OCI-LY3 (cell line): ENCODE results near the gene ICOS.

Experiments
- H2AFZ ChIP-seq: fragments of 200-600, 300-600 bp; shearing (Covaris generic); 2 replicates; pipeline ENCODE4 v1.6.0; 2014; ENCODE audit warnings: antibody characterized with exemption, low read depth, low read length
- H3K27ac ChIP-seq: fragments of 200-600, 300-600 bp; sonication (generic); 2 replicates; pipeline ENCODE4 v1.5.1; 2014; ENCODE audit warnings: mild to moderate bottlenecking, low read length, moderate library complexity, mixed read lengths
- H3K27me3 ChIP-seq: fragments of 200-600, 300-600 bp; sonication (generic); 2 replicates; pipeline ENCODE4 v1.6.1; 2014; ENCODE audit warnings: low read depth, low read length, mixed read lengths
- H3K36me3 ChIP-seq: fragments of 200-600, 300-600 bp; sonication (generic); replicated peaks from 2 replicates; pipeline ENCODE3; 2014; ENCODE audit warnings: low read depth, low read length, mixed read lengths
- H3K4me1 ChIP-seq: fragments of 300-600, 200-600 bp; sonication (generic); 2 replicates; pipeline ENCODE4 v1.6.1; 2014; ENCODE audit warnings: low read length, mixed read lengths
- H3K4me2 ChIP-seq: fragments of 200-600, 300-600 bp; sonication (generic); 2 replicates; pipeline ENCODE4 v1.6.1; 2014; ENCODE audit warnings: low read length, mixed read lengths
- H3K4me3 ChIP-seq: fragments of 300-600, 200-600 bp; sonication (generic); 2 replicates; pipeline ENCODE4 v1.5.1; 2014; ENCODE audit warnings: antibody characterized with exemption, mild to moderate bottlenecking, low read length, moderate library complexity
- H3K79me2 ChIP-seq: fragments of 300-600, 200-600 bp; shearing (Covaris generic); 2 replicates; pipeline ENCODE4 v1.6.1; 2014; ENCODE audit warnings: mild to moderate bottlenecking, low read length, mixed read lengths
- H3K9ac ChIP-seq: fragments of 300-600, 200-600 bp; shearing (Covaris generic); 2 replicates; pipeline ENCODE4 v1.6.0; 2014; ENCODE audit warnings: mild to moderate bottlenecking, low read length, moderate library complexity
- H3K9me3 ChIP-seq: fragments of 200-600, 300-600 bp; shearing (Covaris generic); 2 replicates; pipeline ENCODE4 v1.6.1; 2014; ENCODE audit warnings: low read length, mixed read lengths; ENCODE audit not compliant: insufficient read depth
- H4K20me1 ChIP-seq: fragments of 200-600, 300-600 bp; sonication (generic); 2 replicates; pipeline ENCODE4 v1.6.1; 2016; ENCODE audit warnings: low read length, mixed read lengths; ENCODE audit not compliant: insufficient read depth
- CTCF ChIP-seq: fragments of 200-600, 300-600 bp; sonication (generic); IDR thresholded peaks from 2 replicates; pipeline ENCODE4 v1.5.1; 2014; ENCODE audit warnings: antibody characterized with exemption, low read length, low read depth
- EZH2phosphoT487 ChIP-seq: fragments of 200-600 bp; shearing (Covaris generic); IDR thresholded peaks from 2 replicates; pipeline ENCODE4 v1.6.1; 2018; ENCODE audit warnings: antibody characterized with exemption, mixed run types, low read depth

ICOS gene

DNA sequence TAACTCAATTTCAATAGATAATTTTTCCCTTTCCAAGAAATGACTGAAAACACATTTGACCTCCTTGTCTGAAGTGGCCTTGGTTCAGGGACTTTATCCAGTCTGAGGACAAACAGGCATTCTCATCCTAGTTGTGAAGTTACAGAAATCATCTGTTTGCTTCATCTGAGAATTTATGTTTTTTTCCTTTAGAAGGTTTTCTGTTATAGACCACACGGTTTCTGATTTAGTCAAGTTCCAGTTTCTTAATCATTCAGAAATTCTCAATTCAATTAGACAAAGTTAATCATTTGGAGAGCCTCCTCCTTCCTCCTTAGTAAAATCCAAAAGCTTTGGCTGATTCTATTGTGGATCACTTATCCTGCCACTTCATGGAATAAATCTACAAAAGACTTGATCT is 60.9 kb downstream of the ICOS start:
- Histone ChIP-seq H3K4me3 (peak overlapping the region; percentile 25), H3K27me3 (no peaks in the 10 kb centered on the region), H3K4me2 (peak overlapping the region; percentile 49), H3K9me3 (peaks cover 11% of the 10 kb centered on the region; the same call in 1 of the 2 replicates), H4K20me1 (no peaks in the 10 kb centered on the region), H3K79me2 (no peaks in the 10 kb centered on the region), H2AFZ (no peak overlapping the region), H3K27ac (peak overlapping the region; percentile 89), H3K4me1 (peaks cover 74% of the 10 kb centered on the region), H3K9ac (peak overlapping the region; percentile 74), H3K36me3 (peaks cover 11% of the 10 kb centered on the region)
- TF ChIP-seq EZH2phosphoT487 (no peak), CTCF (no peak)

DNA sequence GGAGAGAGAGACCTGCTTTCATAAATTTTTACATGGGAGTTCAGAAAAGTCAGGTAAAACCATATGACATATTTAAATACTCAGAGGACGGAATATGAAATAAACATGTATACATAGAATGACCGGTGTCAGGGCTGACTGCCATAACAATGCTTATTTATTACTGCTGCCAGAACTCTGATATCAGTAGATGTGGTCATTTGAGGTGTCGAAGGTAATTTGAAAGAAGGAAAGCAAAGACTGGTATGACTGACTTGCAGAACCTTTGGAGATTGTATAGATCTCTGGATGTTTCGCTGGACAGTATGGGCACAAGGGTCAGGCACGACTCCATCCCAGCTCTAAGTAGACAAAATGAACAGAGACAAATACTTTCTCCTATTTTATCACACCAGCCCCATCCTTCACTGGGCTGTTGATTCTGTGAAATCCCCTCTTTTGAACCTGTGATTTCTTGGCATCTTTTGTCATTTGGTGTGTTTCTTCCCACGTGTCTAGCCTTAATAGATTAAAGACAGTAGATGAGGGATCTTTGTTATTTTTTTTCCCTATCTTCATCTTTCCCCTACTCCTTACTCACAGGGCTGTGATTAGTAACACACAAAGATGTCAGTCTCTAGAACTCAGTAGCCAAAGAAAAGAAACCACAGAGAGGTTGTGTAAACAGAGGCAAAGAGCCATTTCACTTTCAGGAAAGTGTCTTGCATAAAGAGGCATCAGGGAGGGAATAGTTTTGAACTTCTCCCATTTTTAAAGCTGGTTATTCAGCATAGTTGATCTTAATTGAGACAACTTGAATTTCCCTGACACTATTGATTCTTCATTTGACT is 61.6 kb downstream of the ICOS start:
- H3K27ac ChIP-seq: peak overlapping the region; percentile 89
- peak overlapping the region; percentile 25 for H3K4me3 ChIP-seq
- H3K36me3 ChIP-seq: peaks cover 11% of the 10 kb centered on the region
- H3K27me3 ChIP-seq: no peaks in the 10 kb centered on the region
- peaks cover 11% of the 10 kb centered on the region; the same call in 1 of the 2 replicates for H3K9me3 ChIP-seq
- peak overlapping the region; percentile 49 for H3K4me2 ChIP-seq
- peaks cover 67% of the 10 kb centered on the region for H3K4me1 ChIP-seq
- H3K9ac ChIP-seq: peak overlapping the region; percentile 74
- H4K20me1 ChIP-seq: no peaks in the 10 kb centered on the region
- no peaks in the 10 kb centered on the region for H3K79me2 ChIP-seq
- TF ChIP-seq CTCF: no peak
- TF ChIP-seq EZH2phosphoT487: no peak
- H2AFZ ChIP-seq: no peak overlapping the region

DNA sequence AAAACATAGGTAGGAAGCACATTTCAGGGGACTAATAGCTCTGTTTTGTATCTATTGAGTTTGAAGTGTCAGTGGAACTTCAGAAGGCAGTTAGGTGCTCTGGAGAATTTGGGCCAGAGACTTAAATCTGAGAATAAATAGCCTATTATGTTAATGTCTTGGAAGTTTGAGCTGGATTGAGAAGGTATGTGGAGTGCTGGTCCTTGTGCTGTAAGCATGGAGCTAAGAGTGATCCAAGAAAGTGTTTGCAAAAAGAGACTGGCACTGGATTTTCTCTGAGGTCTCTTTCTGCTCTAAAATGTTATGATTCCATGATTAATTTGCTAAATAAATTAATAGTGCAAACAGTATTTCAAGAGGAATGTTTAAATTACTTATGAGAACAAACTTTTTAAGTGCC is 63.3 kb downstream of the ICOS start:
- Histone ChIP-seq H3K4me2 (no peak overlapping the region), H3K27me3 (no peaks in the 10 kb centered on the region), H3K79me2 (no peaks in the 10 kb centered on the region), H2AFZ (no peak overlapping the region), H3K36me3 (peaks cover 11% of the 10 kb centered on the region), H3K27ac (no peak overlapping the region), H3K4me3 (no peak overlapping the region), H3K4me1 (peaks cover 66% of the 10 kb centered on the region), H3K9me3 (peaks cover 11% of the 10 kb centered on the region; the same call in 1 of the 2 replicates), H4K20me1 (no peaks in the 10 kb centered on the region), H3K9ac (no peak overlapping the region)
- TF ChIP-seq CTCF (no peak), EZH2phosphoT487 (no peak)

- Histone ChIP-seq H3K79me2 (no peaks in the 10 kb centered on the region), H3K4me3 (no peak overlapping the region), H2AFZ (no peak overlapping the region), H3K27me3 (no peaks in the 10 kb centered on the region), H3K27ac (no peak overlapping the region), H4K20me1 (no peaks in the 10 kb centered on the region), H3K4me1 (peaks cover 66% of the 10 kb centered on the region), H3K9me3 (peaks cover 11% of the 10 kb centered on the region; the same call in 1 of the 2 replicates), H3K9ac (no peak overlapping the region), H3K4me2 (no peak overlapping the region), H3K36me3 (peaks cover 7% of the 10 kb centered on the region)
- no peak for TF ChIP-seq CTCF
These were observed 63.9 kb downstream of the ICOS start for GRCh38 chr2:204000446-204000845.
